Epithelial cell of esophagus (primary cell): ENCODE results near the gene PCDHA12.
"Not testable (repeated sequence)": the region's sequence is repeated elsewhere in the genome, so short reads cannot be mapped to it uniquely, and the experiment has no call there.

Experiments
- DNase-seq: peaks from one replicate; pipeline ENCODE4 v3.0.0; 2010; ENCODE audit warnings: low read depth
- H3K4me3 ChIP-seq: 2 replicates; pipeline ENCODE4 v1.5.1; 2011; ENCODE audit warnings: mild to moderate bottlenecking, low read length, control low read depth
- TF ChIP-seq, protein P1 (sequence below): IDR thresholded peaks from 2 replicates; pipeline ENCODE4 v1.5.1; 2011; ENCODE audit warnings: low read depth, mild to moderate bottlenecking, low read length, control low read depth, inconsistent platforms; ENCODE audit not compliant: insufficient read depth; ENCODE audit errors: missing control alignments

Gene PCDHA12

DNA sequence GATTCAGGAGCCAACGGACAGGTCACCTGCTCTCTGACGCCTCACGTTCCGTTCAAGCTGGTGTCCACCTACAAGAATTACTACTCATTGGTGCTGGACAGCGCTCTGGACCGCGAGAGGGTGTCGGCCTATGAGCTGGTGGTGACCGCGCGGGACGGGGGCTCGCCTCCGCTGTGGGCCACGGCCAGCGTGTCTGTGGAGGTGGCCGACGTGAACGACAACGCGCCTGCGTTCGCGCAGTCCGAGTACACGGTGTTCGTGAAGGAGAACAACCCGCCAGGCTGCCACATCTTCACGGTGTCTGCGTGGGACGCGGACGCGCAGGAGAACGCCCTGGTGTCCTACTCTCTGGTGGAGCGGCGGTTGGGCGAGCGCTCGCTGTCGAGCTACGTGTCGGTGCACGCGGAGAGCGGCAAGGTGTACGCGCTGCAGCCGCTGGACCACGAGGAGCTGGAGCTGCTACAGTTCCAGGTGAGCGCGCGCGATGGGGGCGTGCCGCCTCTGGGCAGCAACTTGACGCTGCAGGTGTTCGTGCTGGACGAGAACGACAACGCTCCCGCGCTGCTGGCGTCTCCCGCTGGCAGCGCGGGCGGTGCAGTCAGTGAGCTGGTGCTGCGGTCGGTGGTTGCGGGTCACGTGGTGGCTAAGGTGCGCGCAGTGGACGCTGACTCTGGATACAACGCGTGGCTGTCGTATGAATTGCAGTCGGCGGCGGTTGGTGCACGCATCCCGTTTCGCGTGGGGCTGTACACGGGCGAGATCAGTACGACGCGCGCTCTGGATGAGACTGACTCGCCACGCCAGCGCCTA is 17.7 kb upstream of the PCDHA12 start:
- TF ChIP-seq, protein P1, sequence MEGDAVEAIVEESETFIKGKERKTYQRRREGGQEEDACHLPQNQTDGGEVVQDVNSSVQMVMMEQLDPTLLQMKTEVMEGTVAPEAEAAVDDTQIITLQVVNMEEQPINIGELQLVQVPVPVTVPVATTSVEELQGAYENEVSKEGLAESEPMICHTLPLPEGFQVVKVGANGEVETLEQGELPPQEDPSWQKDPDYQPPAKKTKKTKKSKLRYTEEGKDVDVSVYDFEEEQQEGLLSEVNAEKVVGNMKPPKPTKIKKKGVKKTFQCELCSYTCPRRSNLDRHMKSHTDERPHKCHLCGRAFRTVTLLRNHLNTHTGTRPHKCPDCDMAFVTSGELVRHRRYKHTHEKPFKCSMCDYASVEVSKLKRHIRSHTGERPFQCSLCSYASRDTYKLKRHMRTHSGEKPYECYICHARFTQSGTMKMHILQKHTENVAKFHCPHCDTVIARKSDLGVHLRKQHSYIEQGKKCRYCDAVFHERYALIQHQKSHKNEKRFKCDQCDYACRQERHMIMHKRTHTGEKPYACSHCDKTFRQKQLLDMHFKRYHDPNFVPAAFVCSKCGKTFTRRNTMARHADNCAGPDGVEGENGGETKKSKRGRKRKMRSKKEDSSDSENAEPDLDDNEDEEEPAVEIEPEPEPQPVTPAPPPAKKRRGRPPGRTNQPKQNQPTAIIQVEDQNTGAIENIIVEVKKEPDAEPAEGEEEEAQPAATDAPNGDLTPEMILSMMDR = no peak
- no peak overlapping the region for H3K4me3 ChIP-seq
- DNase-seq = no peak

DNA sequence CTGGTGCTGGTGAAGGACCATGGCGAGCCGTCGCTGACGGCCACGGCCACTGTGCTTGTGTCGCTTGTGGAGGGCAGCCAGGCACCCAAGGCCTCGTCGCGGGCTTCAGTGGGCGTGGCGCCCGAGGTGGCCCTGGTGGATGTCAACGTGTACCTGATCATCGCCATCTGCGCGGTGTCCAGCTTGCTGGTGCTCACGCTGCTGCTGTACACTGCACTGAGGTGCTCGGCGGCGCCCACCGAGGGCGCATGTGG is 17.2 kb upstream of the PCDHA12 start:
- no peak overlapping the region for H3K4me3 ChIP-seq
- TF ChIP-seq, protein P1 = no peak
- no peak for DNase-seq

DNA sequence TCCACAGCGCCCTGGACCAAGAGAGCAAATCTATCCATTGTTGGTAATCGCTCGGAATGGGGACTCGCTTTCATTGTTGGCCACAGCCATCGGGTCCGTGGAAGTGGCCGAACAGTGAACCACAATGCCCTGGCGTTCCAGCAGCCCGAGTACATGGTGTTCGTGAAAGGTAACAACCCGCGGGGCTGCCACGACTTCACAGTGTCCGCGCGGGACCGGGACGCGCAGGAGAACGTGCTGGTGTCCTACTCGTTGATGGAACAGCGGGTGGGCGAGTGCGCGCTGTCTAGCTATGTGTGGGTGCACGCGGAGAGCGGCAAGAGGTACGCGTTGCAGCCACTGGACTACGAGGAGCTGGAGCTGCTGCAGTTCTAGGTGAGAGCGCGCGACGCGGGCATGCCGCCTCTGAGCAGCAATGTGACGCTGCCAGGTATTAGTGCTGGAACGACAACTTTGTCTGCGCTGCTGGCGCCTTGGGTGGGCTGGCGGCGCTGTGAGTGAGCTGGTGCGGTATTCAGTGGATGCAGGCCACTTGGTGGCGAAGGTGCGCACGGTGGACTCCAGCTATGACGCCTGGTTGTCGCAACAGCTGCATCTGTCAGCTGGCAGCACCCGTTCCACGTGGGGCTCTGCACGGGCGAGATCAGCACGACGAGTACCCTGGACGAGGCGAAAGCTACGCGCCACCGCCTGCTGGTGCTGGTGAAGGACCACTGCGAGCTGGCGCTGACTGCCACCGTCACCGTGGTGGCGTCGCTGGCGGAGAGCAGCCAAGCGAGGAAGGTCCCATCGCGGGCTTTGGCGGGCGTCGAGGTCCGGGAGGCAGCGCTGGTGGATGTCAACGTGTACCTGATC is 12.4 kb upstream of the PCDHA12 start:
- TF ChIP-seq, protein P1 = no peak

DNA sequence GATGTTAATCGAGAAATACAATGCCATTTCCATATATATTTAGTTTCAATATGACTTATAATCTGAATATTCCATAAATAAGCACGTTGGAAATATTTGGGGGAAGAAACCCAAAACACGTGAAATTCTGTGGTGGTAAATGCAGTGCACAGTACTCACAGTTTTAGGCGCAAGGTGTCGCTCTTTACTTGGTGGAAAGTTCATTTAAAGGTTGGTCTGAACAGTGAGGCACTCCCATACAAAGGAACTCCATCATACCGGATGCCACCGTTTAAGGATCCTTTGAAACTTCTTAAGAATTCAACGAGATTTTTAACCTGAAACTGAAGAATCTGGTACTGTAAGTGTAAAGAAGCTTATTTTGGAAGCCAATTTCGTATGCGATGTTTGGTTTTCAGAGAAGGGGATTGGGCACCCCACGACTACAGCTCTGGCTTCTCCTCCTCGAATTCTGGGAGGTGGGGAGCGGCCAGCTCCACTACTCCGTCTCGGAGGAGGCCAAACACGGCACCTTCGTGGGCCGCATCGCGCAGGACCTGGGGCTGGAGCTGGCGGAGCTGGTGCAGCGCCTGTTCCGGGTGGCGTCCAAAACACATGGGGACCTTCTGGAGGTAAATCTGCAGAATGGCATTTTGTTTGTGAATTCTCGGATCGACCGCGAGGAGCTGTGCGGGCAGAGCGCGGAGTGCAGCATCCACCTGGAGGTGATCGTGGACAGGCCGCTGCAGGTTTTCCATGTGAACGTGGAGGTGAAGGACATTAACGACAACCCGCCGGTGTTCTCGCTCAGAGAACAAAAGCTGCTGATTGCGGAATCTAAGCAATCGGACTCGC is 6.2 kb upstream of the PCDHA12 start, which contains the start of gene PCDHA11:
TSS of gene PCDHA11 (plus strand) at position 237 of the 834 bp plus-strand sequence. CDS start at position 384, 147 bp downstream.
- TF ChIP-seq, protein P1 = peak; percentile 20
- H3K4me3 ChIP-seq = no peak within 1 kb of the TSS
- DNase-seq = peak; percentile 15

More for the DNA sequence above, 12.4 kb upstream of the PCDHA12 start:
- DNase-seq = no peak
- H3K4me3 ChIP-seq = no peak overlapping the region

DNA sequence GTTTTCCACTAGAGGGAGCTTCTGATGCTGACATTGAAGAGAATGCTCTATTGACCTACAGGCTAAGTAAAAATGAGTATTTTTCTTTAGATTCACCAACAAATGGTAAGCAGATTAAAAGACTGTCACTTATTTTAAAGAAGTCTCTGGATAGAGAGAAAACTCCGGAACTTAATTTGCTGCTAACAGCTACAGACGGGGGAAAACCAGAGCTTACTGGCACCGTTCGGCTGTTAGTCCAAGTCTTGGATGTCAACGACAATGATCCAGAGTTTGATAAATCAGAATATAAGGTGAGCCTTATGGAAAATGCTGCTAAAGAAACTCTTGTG is 5.6 kb upstream of the PCDHA12 start:
- no peak overlapping the region for H3K4me3 ChIP-seq
- TF ChIP-seq, protein P1 = no peak
- DNase-seq = no peak

DNA sequence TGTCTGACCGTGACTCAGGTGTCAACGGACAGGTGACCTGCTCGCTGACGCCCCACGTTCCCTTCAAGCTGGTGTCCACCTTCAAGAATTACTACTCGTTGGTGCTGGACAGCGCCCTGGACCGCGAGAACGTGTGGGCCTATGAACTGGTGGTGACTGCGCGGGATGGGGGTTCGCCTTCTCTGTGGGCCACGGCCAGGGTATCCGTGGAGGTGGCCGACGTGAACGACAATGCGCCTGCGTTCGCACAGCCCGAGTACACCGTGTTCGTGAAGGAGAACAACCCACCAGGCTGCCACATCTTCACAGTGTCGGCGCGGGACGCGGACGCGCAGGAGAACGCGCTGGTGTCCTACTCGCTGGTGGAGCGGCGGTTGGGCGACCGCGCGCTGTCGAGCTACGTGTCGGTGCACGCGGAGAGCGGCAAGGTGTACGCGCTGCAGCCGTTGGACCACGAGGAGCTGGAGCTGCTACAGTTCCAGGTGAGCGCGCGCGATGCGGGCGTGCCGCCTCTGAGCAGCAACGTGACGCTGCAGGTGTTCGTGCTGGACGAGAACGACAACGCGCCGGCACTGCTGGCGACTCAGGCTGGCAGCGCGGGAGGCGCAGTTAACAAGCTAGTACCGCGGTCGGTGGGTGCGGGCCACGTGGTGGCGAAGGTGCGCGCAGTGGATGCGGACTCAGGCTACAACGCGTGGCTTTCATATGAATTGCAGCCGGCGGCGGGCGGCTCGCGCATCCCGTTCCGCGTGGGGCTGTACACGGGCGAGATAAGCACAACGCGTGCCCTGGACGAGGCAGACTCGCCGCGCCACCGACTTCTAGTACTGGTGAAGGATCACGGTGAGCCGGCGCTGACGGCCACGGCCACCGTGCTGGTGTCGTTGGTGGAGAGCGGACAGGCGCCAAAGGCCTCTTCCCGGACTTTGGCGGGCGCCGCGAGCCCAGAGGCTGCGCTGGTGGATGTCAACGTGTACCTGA is 4.6 kb upstream of the PCDHA12 start:
- no peak for DNase-seq
- TF ChIP-seq, protein P1 = no peak
- H3K4me3 ChIP-seq = no peak overlapping the region

DNA sequence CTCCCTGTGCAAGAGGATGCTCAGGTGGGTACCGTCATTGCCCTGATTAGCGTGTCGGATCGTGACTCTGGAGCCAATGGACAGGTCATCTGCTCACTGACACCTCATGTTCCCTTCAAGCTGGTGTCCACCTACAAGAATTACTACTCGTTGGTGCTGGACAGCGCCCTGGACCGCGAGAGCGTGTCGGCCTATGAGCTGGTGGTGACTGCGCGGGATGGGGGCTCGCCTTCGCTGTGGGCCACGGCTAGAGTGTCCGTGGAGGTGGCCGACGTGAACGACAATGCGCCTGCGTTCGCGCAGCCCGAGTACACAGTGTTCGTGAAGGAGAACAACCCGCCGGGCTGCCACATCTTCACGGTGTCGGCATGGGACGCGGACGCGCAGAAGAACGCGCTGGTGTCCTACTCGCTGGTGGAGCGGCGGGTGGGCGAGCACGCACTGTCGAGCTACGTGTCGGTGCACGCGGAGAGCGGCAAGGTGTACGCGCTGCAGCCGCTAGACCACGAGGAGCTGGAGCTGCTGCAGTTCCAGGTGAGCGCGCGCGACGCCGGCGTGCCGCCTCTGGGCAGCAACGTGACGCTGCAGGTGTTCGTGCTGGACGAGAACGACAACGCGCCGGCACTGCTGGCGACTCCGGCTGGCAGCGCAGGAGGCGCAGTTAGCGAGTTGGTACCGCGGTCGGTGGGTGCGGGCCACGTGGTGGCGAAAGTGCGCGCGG is 1.6 kb downstream of the PCDHA12 start:
- DNase-seq, H3K4me3 ChIP-seq: not testable (repeated sequence)
